Measurements from ENCODE around the gene NDUFAF5. TPM values are rescaled to one million over a fixed set of nuclear protein-coding genes. Genes with fewer than 3 reads are reported as not detected.

Gene NDUFAF5
- total and polyA plus RNA-seq, 4 donors, result 33.3 to 47.6 (median 40.0) TPM

Other genes starting within 250 kb of the NDUFAF5 start
- 10 to 100 TPM; 20.2 to 20.4 TPM for gene TASP1, start 146.1 kb upstream of the NDUFAF5 start, total RNA-seq
- gene TASP1, start 146.1 kb upstream of the NDUFAF5 start, polyA plus RNA-seq (ENCODE audit: insufficient read length in 2 of 2), result 1 to 10 TPM; 8.9 TPM
- 10 to 100 TPM; 19.4 to 20.6 TPM for gene ESF1, start 109 bp upstream of the NDUFAF5 start, total RNA-seq
- gene ESF1, start 109 bp upstream of the NDUFAF5 start, polyA plus RNA-seq (ENCODE audit: insufficient read length in 2 of 2), result 10 to 100 TPM; 16.0 to 22.2 TPM
- not detected for gene SEL1L2, start 205.6 kb downstream of the NDUFAF5 start, total RNA-seq
- under 1 TPM; 0.21 to 0.22 TPM for gene SEL1L2, start 205.6 kb downstream of the NDUFAF5 start, polyA plus RNA-seq (ENCODE audit: insufficient read length in 2 of 2)
- 10 to 100 TPM; 25.8 to 34.0 TPM for gene MACROD2, start 210.5 kb downstream of the NDUFAF5 start, total RNA-seq
- gene MACROD2, start 210.5 kb downstream of the NDUFAF5 start, polyA plus RNA-seq (ENCODE audit: insufficient read length in 2 of 2), result 10 to 100 TPM; 16.2 to 21.4 TPM